AG09319 (cell line): Measurements from ENCODE around the gene IRX3.
A peak's percentile ranks its signal among the peaks of the same experiment; 100 is the strongest.

Experiments
- DNase-seq: peaks from one replicate; pipeline ENCODE4 v3.0.0-alpha.2; 2010; ENCODE audit warnings: low read depth; ENCODE audit errors: extremely low read depth
- TF ChIP-seq, protein P1 (sequence below): IDR thresholded peaks from 2 replicates; pipeline ENCODE4 v1.5.1; 2011; ENCODE audit warnings: low read depth, mild to moderate bottlenecking, inconsistent platforms, low read length, moderate library complexity

IRX3 gene

DNA sequence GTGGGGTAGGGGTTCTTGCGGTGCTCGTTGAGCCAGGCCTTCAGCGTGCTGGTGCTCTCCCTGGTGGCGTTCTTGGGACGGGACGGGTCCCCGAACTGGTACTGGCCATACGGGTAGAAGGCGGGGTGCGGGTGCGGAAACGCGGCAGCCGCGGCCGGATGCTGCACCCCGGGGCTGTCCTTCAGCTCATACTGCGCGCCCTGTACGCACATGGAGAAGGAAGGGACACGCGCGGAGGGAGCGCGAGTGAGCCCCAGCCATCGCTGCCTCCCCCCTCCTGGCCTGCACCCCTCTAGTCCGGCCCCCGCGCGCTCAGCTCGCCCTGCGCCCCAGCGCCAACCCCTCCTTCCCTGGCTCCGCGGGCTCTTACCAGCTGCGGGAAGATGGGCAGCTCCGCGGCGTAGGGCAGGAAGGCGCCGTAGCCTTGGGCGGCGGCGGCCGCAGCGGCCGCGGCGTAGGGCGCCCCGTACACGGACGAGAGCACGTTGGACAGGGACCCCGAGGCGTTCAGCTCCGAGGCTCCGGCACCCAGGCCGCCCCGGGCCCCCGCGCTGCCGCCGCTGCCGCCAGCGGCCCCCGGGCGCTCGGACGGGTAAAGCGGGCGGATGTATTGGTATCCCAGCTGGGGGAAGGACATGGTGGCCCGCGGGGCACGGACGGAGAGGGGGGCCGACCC is 1.0 kb downstream of the IRX3 start:
- DNase-seq, result no peak
- TF ChIP-seq, protein P1, sequence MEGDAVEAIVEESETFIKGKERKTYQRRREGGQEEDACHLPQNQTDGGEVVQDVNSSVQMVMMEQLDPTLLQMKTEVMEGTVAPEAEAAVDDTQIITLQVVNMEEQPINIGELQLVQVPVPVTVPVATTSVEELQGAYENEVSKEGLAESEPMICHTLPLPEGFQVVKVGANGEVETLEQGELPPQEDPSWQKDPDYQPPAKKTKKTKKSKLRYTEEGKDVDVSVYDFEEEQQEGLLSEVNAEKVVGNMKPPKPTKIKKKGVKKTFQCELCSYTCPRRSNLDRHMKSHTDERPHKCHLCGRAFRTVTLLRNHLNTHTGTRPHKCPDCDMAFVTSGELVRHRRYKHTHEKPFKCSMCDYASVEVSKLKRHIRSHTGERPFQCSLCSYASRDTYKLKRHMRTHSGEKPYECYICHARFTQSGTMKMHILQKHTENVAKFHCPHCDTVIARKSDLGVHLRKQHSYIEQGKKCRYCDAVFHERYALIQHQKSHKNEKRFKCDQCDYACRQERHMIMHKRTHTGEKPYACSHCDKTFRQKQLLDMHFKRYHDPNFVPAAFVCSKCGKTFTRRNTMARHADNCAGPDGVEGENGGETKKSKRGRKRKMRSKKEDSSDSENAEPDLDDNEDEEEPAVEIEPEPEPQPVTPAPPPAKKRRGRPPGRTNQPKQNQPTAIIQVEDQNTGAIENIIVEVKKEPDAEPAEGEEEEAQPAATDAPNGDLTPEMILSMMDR, result no peak

DNA sequence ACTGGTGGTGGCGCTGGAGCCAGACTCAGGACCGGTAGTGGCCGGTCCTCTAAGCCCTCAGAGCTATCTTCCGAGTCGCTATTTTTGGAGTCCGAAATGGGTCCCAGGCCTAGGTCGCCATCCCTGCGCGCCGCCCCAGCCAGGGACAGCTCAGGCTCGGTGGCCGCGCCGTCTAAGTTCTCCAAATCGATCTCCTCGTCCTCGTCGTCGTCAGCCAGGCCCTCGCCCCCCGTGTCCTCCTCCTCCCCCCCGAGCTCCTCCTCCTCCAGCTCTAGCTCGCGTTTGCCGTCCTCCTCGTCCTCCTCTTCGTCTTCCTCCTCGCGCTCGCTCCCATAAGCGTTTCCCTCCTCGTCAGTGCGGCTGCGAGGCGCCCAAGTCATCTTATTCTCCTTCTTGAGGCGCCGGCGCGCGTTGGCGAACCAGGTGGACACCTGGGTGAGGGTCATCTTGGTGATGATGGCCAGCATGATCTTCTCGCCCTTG is 1.6 kb downstream of the IRX3 start:
- no peak for DNase-seq
- TF ChIP-seq, protein P1, result no peak

DNA sequence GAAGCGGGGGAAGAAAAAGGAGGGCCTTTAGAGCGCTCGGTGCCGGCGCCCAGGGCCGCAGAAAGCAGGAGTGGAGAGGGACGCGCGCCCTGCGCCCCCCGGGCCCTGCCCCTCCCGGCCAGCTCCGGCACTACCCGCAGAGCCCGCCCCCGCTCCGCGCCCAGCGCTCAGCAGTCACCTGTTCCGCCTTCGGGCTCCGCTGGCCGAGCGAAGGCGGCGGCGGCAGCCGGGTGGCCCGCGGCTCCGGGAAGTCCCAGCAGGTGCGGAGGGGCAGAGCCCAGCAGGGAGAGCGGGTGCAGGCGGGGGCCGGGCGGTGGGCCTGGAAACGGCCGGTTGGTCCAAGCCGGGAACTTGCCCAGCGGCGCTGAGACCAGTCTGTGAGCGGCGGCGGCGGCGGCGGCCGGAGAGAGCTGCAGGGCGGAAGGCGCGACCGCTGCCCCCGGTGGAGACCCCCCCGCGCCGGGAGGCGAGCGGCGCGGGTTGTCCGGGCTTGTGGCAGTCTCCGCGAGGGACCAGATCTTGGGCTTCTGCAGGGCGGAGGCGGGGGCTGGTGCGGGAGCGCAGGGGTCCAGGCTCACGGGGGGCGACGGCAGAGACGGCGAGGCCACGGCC is 2.2 kb downstream of the IRX3 start:
- DNase-seq, result no peak
- TF ChIP-seq, protein P1, result no peak

DNA sequence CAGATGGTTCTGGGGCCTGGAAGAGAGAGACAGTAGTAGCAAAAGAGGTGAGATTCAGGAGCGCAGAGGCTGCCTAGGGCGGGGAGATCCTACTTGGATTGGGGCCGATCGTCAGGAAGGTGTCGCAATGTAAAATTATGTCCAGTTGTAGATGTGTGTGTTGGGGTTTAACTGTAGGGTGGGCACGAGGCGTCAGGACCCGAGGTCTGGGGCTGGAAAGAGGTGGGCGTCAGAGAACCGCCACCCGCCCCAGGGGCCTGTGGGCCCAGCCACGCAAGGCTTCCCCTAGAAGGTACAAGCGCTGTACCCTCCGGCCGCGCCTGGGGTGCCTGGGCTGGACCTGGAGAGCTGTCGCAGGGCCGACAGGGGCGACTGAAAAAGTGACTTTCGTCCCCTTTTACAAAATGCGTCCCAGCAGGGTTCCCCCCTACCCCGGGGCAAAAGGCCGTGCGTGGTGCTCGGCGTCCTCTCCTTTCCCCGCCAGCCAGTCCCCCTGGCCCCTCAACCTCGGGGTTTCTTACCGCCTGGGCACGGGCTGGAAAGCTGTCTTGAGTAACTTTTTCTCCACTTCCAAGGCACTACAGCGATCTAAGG is 2.8 kb downstream of the IRX3 start:
- TF ChIP-seq, protein P1, result no peak
- DNase-seq, result no peak

DNA sequence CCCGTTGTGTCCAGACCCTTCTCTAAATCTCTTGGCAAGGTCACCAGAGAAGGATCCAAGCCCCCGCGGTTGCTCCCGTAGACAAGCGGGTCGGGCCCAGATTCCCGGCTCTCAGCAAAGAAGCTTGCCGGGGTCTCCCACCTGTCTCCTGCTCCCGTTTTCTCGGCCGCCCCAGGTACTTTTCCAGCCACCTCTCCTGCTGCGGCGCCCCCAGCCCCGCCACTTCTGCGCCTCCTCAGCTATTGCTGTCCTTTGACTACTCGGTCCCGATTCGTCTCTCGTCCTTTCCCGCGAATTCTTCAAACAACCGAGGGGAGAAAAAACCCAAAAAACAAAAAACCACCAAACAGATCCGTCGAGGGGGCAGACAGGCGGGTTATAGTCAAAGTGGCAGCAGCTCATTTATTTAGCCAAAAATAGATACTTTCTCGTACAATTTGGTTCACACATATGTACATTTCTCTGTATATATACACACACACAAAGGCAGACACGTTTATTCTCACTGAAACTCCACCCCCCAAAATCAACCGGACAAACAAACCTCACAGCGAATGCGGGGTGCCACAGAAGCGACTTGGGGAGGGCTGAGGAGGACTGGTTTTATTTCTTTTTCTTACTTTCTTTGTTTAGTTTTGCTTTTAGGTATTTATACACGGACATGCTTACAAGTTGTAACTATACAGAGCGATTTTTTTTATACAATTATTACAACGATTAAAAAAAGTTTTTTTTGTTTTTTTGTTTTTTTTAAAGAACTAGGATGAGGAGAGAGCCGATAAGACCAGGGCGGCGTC is 3.5 kb downstream of the IRX3 start:
- TF ChIP-seq, protein P1, result no peak
- DNase-seq, result no peak

DNA sequence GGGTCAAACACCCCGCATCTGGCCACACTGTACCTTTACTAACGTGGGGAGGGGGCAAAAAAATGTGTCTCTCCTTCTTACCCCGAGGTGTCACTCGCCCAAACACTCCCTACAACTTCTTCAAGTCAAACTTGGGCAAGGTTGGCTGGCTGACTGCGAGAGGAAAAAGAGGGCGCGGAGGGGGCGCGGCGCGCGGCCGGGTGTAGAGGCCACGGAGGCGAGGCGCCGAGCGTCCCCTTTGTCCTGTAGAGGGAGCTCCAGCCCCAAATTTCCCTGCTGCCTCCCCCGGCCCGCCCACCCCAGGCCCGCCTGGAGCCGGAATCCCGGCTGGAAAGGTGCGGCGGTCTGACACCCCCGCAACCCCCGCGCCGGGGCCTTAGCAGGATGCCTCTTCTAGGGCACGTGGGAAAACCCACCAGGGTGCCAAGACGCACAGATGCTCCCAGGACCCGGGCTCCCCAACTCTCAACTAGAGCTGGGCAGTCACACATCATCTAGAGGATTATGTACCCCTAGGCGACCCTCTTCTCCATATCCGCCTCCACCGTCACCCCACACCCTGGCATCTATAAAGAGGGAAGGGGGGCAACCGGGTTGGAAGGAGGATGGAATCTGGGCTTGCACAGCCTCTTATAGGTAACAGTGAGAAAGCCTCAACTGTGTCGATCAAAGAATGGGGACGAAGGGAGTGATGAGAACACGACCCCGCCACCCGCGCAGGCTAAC is 4.2 kb downstream of the IRX3 start:
- no peak for DNase-seq

More for the DNA sequence above, 4.2 kb downstream of the IRX3 start:
- TF ChIP-seq, protein P1, result peak; percentile 54
